HAP-1 (cell line): ENCODE results near the gene RDM1.

Experiments used
- DNase-seq, 2 experiments: peaks; one replicate each; pipeline ENCODE4 v3.0.0-alpha.2; 2016 to 2020; ENCODE audit warnings: low spot score in 2 of 2
- H3K27me3 ChIP-seq: fragments of 250-450 bp; sonication (Bioruptor Pico); 2 replicates; pipeline ENCODE4 v1.5.1; 2020; ENCODE audit warnings: low read depth, mild to moderate bottlenecking, moderate library complexity
- H3K36me3 ChIP-seq: fragments of 250-450 bp; sonication (Bioruptor Pico); replicated peaks from 2 replicates; pipeline ENCODE4 v1.5.1; 2020; ENCODE audit warnings: mild to moderate bottlenecking
- H3K4me1 ChIP-seq: fragments of 250-450 bp; sonication (Bioruptor Pico); 2 replicates; pipeline ENCODE4 v1.5.1; 2020; ENCODE audit warnings: mild to moderate bottlenecking
- H3K4me3 ChIP-seq: fragments of 250-450 bp; sonication (Bioruptor Pico); 2 replicates; pipeline ENCODE4 v1.5.1; 2020; ENCODE audit warnings: mild to moderate bottlenecking, moderate library complexity
- H3K9me3 ChIP-seq: fragments of 250-450 bp; sonication (Bioruptor Pico); 2 replicates; pipeline ENCODE4 v1.5.1; 2020; ENCODE audit warnings: mild to moderate bottlenecking, moderate library complexity
- in situ Hi-C: fragments of 300-500 bp; cut with MboI; formaldehyde crosslinking; loops from 3 replicates; pipeline ENCODE4 v1.14.3; 2020; ENCODE audit warnings: low sequenced_read_pairs, inconsistent platforms, mixed read lengths

The RDM1 gene

GRCh38 chr17:35879773-35880654 lies 50.6 kb downstream of the RDM1 start, which contains the start of gene CCL5:
CCL5 (minus strand) TSS chr17:35880360.
- H3K27me3 ChIP-seq: no peaks in the 10 kb centered on the region
- H3K4me3 ChIP-seq: no peak within 1 kb of the TSS
- H3K4me1 ChIP-seq: no peaks in the 10 kb centered on the region
- no peaks in the 10 kb centered on the region for H3K36me3 ChIP-seq
- DNase-seq: no peak
- in situ Hi-C loops: no loop called here
- no peaks in the 10 kb centered on the region for H3K9me3 ChIP-seq

- in situ Hi-C loops: no loop called here
- H3K36me3 ChIP-seq: no peaks in the 10 kb centered on the region
These were observed 52.2 kb downstream of the RDM1 start for GRCh38 chr17:35878361-35878760.

GRCh38 chr17:35877345-35878029 lies 53.1 kb downstream of the RDM1 start:
- no peak for DNase-seq
- Histone ChIP-seq H3K36me3 (no peaks in the 10 kb centered on the region), H3K9me3 (no peaks in the 10 kb centered on the region), H3K27me3 (no peaks in the 10 kb centered on the region), H3K4me3 (no peak overlapping the region), H3K4me1 (no peaks in the 10 kb centered on the region)
- in situ Hi-C loops: no loop called here

More at GRCh38 chr17:35878361-35878760, 52.2 kb downstream of the RDM1 start:
- no peaks in the 10 kb centered on the region for H3K4me1 ChIP-seq
- DNase-seq: no peak
- no peaks in the 10 kb centered on the region for H3K27me3 ChIP-seq
- no peak overlapping the region for H3K4me3 ChIP-seq
- H3K9me3 ChIP-seq: no peaks in the 10 kb centered on the region

GRCh38 chr17:35876534-35876933 lies 54.0 kb downstream of the RDM1 start:
- H3K27me3 ChIP-seq: no peaks in the 10 kb centered on the region
- H3K9me3 ChIP-seq: no peaks in the 10 kb centered on the region
- no peaks in the 10 kb centered on the region for H3K36me3 ChIP-seq
- no peaks in the 10 kb centered on the region for H3K4me1 ChIP-seq
- no peak for DNase-seq
- in situ Hi-C loops: no loop called here
- no peak overlapping the region for H3K4me3 ChIP-seq

GRCh38 chr17:35875800-35876139 lies 54.8 kb downstream of the RDM1 start:
- Histone ChIP-seq H3K27me3 (no peaks in the 10 kb centered on the region), H3K4me1 (no peaks in the 10 kb centered on the region), H3K4me3 (no peak overlapping the region)

GRCh38 chr17:35875072-35875799 lies 55.3 kb downstream of the RDM1 start:
- Histone ChIP-seq H3K27me3 (no peaks in the 10 kb centered on the region), H3K9me3 (no peaks in the 10 kb centered on the region), H3K36me3 (no peaks in the 10 kb centered on the region), H3K4me3 (no peak overlapping the region), H3K4me1 (no peaks in the 10 kb centered on the region)
- no peak for DNase-seq
- in situ Hi-C loops: no loop called here

More at GRCh38 chr17:35875800-35876139, 54.8 kb downstream of the RDM1 start:
- Histone ChIP-seq H3K36me3 (no peaks in the 10 kb centered on the region), H3K9me3 (no peaks in the 10 kb centered on the region)
- DNase-seq: no peak
- in situ Hi-C loops: no loop called here

GRCh38 chr17:35872196-35872980 lies 58.2 kb downstream of the RDM1 start:
- Histone ChIP-seq H3K27me3 (no peaks in the 10 kb centered on the region), H3K4me3 (no peak overlapping the region), H3K9me3 (no peaks in the 10 kb centered on the region), H3K36me3 (no peaks in the 10 kb centered on the region), H3K4me1 (no peaks in the 10 kb centered on the region)
- in situ Hi-C loops: no loop called here
- DNase-seq: no peak

GRCh38 chr17:35870906-35871819 lies 59.4 kb downstream of the RDM1 start:
- H3K36me3 ChIP-seq: no peaks in the 10 kb centered on the region
- DNase-seq: no peak
- H3K9me3 ChIP-seq: no peaks in the 10 kb centered on the region
- H3K4me3 ChIP-seq: no peak overlapping the region
- no peaks in the 10 kb centered on the region for H3K4me1 ChIP-seq
- no peaks in the 10 kb centered on the region for H3K27me3 ChIP-seq
- in situ Hi-C loops: no loop called here

GRCh38 chr17:35868737-35869136 lies 61.8 kb downstream of the RDM1 start, which contains the start of gene HEATR9:
HEATR9 (minus strand) TSS chr17:35868891; CDS start chr17:35868742, 149 bp downstream.
- in situ Hi-C loops: no loop called here
- no peak within 1 kb of the TSS for H3K4me3 ChIP-seq
- H3K9me3 ChIP-seq: no peaks in the 10 kb centered on the region
- H3K27me3 ChIP-seq: no peaks in the 10 kb centered on the region
- no peaks in the 10 kb centered on the region for H3K36me3 ChIP-seq
- no peak for DNase-seq
- no peaks in the 10 kb centered on the region for H3K4me1 ChIP-seq
